Astrocyte of the hippocampus (primary cell): ENCODE results near the gene FAM229B.
A peak's percentile ranks its signal among the peaks of the same experiment; 100 is the strongest.
"Not testable (repeated sequence)": the region's sequence is repeated elsewhere in the genome, so short reads cannot be mapped to it uniquely, and the experiment has no call there.

Source experiments
- DNase-seq: peaks from one replicate; pipeline ENCODE4 v3.0.0; 2011; ENCODE audit warnings: low read depth, low spot score

Gene FAM229B

GRCh38 chr6:112087136-112087911 is at the start of gene FAM229B, which contains the start of gene TUBE1:
TSS of gene FAM229B (plus strand) at chr6:112087591. CDS start at chr6:112099284, 11,693 bp downstream.
TSS of gene TUBE1 (minus strand) at chr6:112087482. CDS start at chr6:112087434, 48 bp downstream.
- peak; percentile 98 for DNase-seq

- peak; percentile 98 for DNase-seq
Observed at GRCh38 chr6:112037783-112038216, 49.6 kb upstream of the FAM229B start.

- no peak for DNase-seq
Observed at GRCh38 chr6:112038268-112038667, 49.1 kb upstream of the FAM229B start.

DNA sequence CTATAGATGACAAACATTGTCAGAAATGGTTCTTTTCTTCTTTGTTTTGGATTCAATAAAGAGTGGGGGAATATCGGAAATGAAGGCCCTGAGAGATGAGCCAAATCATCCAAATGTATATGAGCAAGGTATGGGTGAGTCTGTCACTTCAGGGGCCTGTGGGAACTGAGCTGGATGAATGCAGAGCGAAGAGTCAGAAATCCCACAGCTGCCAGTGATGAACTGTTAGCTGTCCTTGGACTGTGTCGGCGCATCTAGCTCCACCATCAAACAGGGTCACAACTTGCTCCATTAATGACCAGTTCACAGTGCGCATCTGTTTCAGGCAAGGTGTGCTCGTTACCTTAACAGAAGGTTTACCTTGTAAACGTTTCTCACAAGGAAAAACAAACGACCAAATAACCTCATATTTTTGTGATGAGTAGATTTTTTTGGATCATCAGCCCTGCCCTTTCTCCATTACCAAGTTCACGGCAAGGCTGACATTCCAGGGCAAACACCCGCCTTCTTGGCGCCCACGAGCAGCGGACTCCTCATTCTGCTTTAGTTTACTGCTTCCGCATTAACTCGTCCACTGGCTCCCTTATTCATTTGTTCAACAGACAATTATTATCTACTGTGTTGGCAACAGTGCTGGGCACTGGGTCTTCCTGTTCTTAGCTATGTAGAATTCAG is 48.5 kb upstream of the FAM229B start:
- peak; percentile 48 for DNase-seq

GRCh38 chr6:112039431-112039770 is 48.0 kb upstream of the FAM229B start:
- no peak for DNase-seq

DNA sequence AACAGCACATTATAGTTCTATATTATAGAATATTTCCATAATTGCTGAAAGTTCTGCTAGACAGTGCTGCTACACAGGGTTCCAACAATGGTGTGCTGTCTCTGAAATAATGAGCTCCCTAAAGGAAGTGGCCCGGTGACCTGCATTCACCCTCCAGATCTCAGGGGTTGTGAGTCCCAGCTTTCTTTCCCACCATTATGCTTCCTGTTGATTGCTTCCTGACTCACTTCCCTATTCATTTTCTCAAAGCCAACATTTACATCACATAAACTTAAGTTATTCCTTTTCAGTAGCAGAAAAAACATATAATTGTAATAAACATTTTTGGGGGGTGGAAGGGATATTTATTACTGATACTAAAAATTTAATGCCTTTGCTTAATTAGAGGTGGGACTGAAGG is 46.4 kb upstream of the FAM229B start:
- DNase-seq, result no peak

DNA sequence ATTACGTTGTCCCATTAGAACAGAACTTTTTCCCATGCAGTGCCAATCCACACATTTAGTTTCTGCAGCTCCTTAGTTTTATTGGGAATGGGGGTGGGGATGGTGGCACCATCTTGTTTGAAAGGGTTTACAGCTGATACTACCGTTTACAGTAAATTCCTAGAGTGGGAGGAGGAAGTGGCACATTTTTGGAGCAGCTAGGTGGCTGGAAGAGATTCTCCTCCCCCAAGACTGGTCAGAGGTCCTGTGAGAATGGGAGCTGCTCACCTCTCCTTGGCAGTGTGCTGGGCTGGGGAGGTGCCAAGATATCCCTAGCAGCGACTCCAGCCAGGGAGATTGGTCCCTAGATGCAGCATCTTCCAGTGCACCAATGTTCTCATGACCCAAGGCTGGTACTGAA is 45.9 kb upstream of the FAM229B start:
- no peak for DNase-seq

DNA sequence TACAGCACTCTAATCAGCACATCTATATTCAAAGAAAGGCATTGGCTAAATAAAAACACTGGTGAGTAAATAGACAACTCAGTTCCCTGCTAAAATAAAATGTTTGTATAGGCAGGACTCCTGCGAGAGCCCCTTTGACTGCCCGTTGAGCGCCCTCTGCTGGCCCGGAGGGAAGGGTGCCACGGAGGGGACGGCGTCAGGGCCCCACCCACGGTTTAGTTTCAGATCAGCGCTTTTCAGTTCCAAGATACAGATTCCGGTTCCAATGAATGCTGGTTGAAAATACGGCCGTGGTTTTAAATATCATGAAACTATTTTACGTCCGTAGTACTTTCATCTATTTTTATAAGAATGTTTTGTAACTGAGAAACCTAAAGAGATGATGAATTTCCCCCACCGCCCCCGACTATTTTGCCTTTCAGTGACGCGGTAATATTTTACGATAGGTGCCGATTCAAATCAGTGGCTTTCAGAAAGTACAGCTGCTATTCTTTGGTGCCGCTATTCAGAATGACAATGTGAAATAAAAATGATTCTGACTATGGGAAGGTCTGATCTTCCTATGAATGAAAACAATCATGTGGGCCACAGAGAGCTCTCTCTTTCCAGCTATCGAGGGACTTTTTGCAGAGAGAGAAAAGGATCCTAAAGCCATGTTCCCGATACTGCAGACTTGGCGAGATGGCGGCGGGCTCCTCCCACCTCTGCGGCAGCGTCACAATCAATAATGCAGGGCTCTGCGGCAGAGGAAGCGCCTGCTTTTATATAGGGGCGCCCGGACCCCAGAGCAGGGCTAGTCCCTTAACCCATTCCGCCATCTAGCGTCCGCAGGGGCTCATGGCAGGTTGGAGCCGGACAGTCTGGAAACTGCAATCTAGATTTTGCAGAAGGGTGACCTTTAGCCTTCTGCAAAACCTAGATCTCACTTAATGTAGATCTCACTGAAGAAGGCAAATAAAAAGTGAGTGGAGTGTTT is 44.1 kb upstream of the FAM229B start:
- DNase-seq, result peak; percentile 97

DNA sequence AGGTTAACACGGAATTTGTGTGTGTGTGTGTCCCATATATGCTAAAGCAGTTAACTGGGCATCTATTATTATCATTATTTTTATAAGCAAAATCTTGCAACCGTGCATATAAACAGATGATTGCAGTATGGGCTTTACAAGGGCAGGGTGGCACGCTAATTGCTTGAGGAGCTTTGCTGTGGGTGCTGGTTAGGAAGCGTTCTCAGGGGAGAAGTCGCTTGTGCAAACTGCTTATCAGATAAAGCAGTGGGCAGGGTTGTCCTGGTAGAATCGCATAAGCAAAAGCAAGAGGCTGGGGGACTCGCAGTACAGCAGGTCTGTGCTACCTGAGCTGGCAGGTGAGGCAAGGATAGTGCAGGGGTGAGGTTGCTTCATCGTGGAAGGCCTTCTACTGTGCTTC is 43.2 kb upstream of the FAM229B start:
- no peak for DNase-seq

DNA sequence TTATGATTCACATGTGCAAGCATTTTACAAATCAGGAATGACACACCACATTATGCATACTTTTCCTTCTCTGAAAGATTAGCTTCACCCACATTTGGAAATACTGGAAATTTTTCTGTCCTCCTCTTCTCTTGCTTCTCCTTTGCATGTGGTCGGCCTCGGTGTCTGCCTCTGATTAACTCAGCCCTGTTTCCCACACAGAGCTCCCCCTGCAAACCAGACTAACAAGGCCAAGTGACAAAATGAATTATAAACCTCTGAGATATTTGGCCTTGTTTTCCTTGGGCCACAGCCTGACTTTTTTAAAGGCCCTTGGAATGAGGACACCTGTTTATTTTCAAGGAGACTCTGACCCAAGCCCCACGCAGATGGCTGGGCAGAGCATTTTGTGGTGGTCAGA is 42.5 kb upstream of the FAM229B start:
- DNase-seq, result peak; percentile 93

GRCh38 chr6:112047523-112047922 is 39.9 kb upstream of the FAM229B start:
- DNase-seq, result not testable (repeated sequence)

GRCh38 chr6:112049026-112049799 is 38.2 kb upstream of the FAM229B start:
- DNase-seq, result peak; percentile 23

GRCh38 chr6:112049996-112050395 is 37.4 kb upstream of the FAM229B start:
- DNase-seq, result no peak

DNA sequence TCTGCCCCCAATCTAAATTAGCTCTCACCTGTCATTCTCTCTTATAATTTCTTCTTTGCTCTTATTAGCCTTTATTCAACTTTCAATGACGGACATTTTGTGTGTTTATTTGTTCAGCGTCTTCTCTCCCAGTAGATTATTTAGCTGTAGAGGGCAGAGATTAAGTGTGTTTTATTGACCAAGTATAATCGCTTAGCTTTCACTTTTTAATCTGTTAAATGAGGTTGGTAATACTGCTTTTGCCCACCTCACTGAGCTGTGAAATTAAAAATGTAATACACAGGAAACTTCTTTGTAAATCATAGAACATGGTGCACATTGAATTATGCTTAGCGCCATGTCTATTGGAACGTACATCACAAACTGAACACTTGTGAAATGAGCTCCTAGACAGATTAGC is 37.0 kb upstream of the FAM229B start:
- DNase-seq, result no peak

DNA sequence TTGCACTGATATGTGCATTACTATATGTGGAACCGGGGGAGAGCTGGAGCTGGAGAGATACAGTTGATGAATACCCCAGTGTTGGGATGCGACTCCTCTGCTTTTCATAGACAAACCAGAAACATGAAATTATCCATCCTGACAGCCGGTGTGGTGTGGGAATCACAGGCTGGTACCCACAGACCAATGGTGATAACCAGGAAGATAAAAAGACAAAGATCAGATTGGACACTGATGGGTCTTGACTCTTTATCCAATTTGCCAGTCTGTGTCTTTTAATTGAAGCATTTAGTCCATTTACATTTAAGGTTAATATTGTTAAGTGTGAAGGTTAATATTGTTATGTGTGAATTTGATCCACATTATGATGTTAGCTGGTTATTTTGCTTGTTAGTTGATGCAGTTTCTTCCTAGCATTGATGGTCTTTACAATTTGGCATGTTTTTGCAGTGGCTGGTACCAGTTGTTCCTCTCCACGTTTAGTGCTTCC is 36.1 kb upstream of the FAM229B start:
- DNase-seq, result not testable (repeated sequence)

- DNase-seq, result no peak
Observed at GRCh38 chr6:112054001-112054400, 33.4 kb upstream of the FAM229B start, which contains the start of gene CCN6. TSS of gene CCN6 (plus strand) at chr6:112054104. CDS start at chr6:112054358, 254 bp downstream.

- DNase-seq, result no peak
Observed at GRCh38 chr6:112054555-112055190, 32.7 kb upstream of the FAM229B start.

GRCh38 chr6:112058243-112059032 is 29.0 kb upstream of the FAM229B start:
- no peak for DNase-seq

DNA sequence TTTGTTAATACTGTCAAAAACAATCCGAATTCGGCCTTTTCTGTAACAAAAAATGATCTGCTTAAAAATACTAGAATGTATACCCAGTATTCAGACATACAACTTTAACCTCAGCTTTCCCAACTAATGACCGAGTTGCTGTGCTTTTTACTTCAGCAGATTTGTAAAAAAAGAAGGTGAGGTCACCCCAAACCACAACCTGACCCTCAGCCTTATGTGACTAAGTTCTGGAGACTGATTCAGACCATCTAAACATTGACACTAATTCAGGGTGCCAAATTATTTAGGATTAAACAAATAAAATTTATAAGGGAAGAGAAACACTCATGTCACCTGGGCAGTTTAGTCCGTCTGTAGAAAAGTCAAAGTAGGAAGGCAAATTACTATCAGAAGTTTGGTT is 25.8 kb upstream of the FAM229B start:
- DNase-seq, result peak; percentile 22
